Fibroblast of peridontal ligament (primary cell): ENCODE data around the gene CACNB1.
"Not testable (repeated sequence)": the region's sequence is repeated elsewhere in the genome, so short reads cannot be mapped to it uniquely, and the experiment has no call there.

ENCODE experiments used
- DNase-seq: peaks from one replicate; pipeline ENCODE4 v3.0.0-alpha.2; 2010; ENCODE audit errors: extremely low read depth

CACNB1 gene

DNA sequence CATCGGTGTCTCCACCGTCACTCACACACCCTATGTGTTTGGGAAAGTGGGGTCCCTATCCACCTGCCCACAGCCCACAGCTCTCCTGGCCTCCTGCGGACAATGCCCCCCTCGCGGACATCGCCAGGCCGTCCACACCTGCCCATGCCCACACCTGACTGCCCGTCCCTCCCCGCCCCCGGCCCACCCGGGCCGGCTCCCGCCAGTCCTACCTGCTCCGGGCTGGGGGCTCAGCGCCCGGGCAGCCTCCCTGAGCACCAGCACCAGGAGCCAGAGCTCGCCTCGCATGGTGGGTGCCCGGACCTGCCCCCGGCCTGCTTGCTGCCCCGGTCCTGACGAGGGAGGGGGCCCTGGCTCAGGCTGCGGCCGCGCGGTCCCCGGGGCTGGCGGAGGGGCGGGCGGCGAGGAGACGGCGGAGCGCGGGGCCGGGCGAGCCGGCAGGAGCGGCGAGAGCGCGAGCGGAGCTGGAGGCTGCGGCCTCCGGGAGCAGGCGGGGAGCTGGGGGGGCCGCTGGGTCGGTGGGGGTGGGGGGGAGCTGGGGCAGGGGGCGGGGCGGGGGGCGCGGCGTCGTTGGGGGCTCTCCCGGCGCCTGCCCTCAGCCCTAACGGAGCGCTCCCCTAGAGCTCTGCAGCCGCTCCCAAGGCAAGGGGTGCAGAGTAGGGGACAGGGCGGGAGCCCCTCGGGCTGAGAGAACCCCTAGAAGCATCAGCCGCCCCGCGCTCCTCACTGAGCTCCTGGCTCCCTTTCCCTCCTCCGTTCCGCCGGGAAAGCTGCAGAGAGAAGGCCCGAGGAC, 46.1 kb downstream of the CACNB1 start, which contains the start of gene PLXDC1:
Gene PLXDC1 (minus strand): TSS at position 488 of the 793 bp plus-strand sequence. CDS start 200 bp downstream, at position 288.
- no peak for DNase-seq

- no peak for DNase-seq
These were observed 46.7 kb downstream of the CACNB1 start for GRCh38 chr17:39150795-39151149.

DNA sequence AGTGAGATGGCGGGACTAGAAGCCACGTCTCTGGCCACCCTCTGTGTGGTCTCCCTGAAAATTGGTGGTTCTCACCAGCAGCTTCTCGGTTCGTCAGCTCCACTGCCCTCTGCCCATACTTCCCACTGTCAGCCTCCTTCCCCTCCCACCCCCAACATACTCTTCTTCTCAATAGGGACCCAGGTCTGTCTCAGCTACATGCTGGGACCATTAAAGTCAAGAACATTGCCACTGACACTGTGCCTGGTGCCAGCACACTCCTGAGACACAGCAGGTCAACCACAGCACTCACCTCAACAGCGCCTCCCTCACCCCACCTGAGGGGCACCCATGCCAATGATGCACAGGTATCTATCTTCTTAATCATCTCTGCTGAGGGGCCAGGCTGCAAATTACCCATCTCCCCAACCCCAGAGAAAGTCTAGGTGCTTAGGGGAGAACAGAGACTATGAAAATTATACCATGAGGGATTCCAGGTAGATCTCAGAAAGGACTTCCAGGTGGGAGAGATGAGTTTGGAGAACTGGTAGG, 47.3 kb downstream of the CACNB1 start:
- DNase-seq = no peak

- no peak for DNase-seq
These were observed 50.0 kb downstream of the CACNB1 start for GRCh38 chr17:39147221-39148185.

DNA sequence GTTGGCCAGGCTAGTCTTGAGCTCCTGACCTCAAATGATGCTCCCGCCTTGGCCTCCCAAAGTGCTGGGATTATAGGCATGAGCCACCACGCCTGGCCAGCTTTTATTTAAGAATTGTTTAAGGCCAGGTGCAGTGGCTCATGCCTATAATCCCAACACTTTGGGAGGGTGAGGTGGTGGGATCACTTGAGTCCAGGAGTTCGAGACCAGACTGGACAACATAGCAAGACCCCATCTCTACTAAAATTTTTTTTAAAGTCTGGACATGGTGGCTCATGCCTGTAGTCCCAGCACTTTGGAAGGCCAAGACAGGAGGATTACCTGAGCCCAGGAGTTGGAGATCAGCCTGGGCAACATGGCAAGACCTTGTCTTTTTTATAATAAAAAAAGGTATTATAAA, 51.2 kb downstream of the CACNB1 start:
- no peak for DNase-seq

DNA sequence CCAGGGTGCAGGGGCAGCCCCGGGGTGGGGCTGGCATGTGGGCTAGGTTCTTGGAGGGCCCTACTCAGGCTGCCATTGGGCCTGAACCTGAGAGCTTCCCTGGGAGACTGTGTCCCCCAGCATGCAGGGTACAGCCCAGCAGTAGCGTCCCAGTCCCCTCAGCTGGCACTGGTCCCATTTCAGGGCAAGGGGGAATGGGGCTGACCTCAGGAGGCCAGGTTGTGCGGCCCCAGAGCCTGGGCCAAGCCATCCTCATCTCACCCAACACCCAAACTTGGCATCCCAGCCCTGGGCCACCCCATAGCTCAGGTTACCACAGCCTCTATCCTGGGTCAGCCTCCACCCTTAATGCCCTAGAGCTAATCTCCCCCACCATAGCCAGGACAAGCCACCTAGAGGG, 52.3 kb downstream of the CACNB1 start:
- no peak for DNase-seq

GRCh38 chr17:39144416-39144840, 53.0 kb downstream of the CACNB1 start:
- DNase-seq = peak; percentile 52

DNA sequence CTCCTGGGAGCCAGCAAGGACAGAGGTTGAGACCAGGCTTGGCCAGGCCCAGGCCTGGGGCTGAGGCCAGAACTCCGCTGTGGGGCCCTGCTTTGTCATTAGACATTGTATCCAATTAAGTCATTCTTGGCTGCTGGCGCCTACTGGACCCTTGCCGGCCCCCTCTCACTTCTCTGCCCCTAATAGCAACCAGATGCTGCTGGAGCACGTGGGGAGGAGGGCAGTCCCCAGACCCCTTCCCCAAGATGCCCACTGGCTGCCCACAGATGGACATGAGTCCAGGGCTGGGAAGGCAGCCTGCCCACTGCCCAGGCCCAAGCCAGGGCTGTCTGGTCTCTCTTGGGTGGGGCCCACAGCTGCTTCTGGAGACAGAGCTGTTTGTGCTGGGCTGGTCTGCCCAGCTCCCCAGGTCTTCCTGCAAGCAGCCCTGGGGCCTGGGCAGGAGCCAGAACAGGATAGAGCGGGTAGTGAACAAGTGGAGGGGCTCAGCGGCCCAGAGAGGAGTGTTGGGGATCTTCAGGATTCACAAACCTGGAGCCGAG, 53.8 kb downstream of the CACNB1 start:
- no peak for DNase-seq

DNA sequence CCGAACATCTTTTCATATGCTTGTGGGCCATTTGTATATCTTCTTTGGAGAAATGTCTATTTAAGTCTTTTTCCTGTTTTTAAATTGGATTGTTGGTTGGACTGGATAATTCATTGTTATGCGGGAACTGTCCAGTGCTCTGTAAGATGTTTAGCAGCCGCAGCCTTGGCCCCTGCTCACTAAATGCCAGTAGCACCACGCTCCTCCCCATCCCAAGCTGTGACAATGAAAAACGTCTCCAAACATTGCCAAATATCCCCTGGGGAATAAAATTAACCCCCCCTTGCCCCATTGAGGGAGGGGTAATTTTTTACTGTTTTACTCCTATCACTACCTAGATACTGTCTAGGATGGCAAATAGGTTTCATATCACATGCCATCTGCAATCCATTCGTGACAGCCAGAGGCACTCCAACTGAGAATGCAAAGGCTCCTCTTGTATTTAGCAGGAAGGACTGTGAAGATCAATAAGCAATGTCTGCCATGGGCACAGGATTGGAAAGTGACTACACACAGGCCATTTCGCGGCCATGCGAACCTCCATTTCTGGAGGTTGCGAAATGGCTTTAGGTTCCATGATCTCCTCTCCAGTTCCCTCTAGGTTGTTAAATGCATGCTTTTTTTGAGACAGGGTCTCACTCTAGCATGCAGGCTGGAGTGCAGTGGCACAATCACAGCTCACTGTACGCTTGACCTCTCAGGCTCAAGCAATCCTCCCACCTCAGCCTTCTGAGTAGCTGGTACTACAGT, 55.4 kb downstream of the CACNB1 start:
- DNase-seq = no peak

DNA sequence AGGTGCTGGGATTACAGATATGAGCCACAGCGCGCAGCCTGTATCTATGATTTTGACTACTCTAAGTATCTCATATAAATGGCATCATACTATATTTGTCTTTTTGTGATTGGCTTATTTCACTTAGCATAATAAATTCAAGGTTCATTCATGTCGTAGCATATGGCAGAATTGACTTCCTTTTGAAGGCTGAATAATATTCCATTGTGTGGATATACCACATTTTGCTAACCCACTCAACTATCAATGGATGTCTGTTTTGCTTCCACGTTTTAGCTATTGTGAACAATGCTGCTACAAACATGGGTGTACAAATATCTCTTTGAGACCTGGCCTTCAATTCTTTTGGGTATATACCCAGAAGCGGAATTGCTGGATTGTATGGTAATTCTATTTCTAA, 56.2 kb downstream of the CACNB1 start:
- DNase-seq = no peak

- no peak for DNase-seq
These were observed 57.9 kb downstream of the CACNB1 start for GRCh38 chr17:39139561-39139960.

- peak; percentile 76 for DNase-seq
These were observed 58.3 kb downstream of the CACNB1 start for GRCh38 chr17:39139161-39139511.

GRCh38 chr17:39138431-39139160, 58.9 kb downstream of the CACNB1 start:
- no peak for DNase-seq

- peak; percentile 71 for DNase-seq
These were observed 62.6 kb downstream of the CACNB1 start for GRCh38 chr17:39134878-39135277.

- peak; percentile 96 for DNase-seq
These were observed 65.3 kb downstream of the CACNB1 start for GRCh38 chr17:39132192-39132610.

DNA sequence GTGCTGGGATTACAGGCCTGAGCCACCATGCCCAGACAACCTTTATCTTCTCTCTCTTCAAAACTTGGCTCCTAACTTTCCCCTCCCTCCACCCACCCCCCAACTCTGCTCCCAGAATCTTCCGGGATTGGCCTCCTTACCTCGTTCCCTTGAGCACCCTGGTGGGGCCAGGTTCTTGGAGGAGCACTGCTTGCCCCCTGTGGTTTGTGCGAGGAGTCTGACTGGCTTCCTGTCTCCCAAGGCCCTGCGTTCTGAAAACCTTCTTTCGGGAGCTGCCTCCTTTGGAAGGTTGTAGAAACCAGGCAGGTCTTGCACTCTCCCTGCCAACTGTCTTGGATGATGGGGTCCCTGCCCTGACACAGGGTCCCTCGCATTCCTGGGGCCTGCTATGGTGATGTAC, 65.9 kb downstream of the CACNB1 start:
- no peak for DNase-seq

DNA sequence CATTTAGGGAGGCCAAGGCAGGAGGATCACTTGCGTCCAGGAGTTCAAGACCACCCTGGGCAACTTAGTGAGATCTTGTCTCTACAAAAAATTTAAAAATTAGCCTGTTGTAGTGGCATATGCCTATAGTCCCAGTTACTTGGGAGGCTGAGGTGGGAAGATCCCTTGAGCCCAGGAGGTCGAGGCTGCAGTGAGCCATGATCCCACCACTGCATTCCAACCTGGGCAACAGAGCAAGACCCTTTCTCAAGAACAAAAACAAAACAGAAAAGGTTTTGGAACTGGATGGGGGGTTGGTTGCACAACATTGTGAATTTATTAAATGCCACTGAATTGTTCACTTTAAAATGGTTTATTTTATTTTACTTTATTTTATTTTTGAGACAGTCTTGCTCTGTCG, 67.3 kb downstream of the CACNB1 start:
- DNase-seq = no peak

GRCh38 chr17:39129544-39129943, 67.9 kb downstream of the CACNB1 start:
- DNase-seq = not testable (repeated sequence)

DNA sequence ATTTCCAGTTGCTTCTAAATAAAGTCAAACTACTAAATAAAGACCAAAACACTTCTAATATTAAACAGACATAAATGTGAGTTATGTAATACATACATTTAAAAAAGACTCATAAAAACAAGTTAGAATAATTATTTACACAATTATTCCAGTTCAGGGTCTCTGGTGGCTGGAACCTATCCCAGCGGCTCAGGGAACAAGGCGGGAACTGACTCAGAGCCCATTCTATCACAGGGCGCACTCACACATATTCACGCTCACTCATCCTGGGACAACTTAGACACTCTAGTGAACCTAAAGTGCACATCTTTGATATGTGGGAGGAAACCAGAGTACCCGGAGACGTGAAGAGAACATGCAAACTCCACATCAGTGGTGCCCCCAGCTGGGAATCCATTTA, 71.0 kb downstream of the CACNB1 start:
- DNase-seq = no peak

- no peak for DNase-seq
These were observed 72.2 kb downstream of the CACNB1 start for GRCh38 chr17:39125143-39125875.
